GM21528 (cell line): Measurements from ENCODE around the gene CXCL13.
"Not testable (repeated sequence)": the region's sequence is repeated elsewhere in the genome, so short reads cannot be mapped to it uniquely, and the experiment has no call there.

Experiments used
- ATAC-seq: cut with Tn5 transposase; IDR thresholded peaks from one replicate; pipeline ENCODE4 v1.9.1; 2021; ENCODE audit warnings: mild to moderate bottlenecking, moderate library complexity; ENCODE audit not compliant: unreplicated experiment, low FRiP score

The CXCL13 gene

DNA sequence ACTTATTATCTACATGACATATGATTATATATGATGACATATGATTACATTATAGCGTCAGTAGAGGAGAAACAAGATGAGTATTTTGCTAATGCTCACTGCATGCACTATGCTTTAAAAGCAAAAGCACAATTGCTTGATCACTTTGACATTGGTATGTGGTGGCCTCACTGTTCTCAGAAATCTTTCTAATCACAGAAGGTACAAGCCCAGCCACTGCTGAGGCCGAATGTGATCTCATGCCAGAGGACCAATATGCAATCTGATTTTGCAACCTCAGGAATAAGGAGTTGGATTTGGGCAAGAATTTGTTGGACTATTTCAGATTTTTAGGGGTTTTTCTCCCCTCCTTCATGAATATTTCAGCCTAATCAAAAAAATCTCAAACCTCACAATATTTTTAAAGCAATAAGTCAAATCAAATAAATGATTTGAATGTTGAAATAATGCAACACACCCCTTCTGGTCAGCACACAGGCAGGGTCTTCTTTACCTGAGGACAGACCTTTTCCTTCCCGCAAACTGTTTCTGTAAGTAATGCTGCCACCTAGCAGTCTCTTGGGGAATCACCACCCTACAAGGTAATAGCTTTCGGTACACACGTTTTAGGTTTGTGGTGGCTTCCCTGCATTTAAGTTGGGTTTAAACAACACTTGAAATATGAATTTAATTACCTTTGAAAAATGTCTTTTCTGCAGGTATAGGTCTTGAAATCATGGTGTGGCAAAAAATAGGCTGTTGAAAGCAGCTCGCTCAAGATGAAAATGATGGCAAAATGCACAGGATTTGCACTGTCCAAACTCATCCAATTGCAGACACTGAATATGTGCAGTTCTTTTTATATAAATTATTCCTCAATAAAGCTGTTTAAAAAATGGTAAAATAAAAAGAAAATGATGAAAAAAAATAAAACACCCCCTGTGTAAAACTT is 4.8 kb upstream of the CXCL13 start:
- peak; percentile 56 for ATAC-seq

DNA sequence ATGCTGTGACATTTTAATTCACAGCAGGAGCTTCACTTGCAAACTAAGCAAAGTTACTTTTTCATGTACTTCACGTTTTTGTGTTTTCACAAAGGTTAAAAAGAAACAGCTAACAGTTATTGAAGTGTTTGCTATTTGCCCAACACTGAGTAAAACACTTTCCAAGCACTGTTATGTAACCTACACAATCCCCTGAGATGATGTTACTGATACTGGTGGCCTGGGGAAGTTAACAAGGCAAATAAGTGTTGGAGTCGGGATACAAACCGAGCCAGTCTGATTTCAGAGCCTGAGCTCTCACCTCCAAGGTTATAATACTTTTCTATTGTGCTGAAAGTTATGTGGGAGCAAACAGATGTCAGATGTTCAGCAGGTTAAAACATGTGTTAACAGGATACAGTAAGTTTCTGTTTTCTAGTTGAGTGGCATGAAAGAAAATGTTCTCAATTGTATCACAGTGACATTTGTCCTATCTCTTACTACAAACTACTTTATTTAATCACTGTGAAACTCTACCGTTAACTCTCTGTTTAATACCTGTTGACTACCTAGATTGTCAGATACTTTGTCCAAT is 3.9 kb upstream of the CXCL13 start:
- ATAC-seq: no peak

DNA sequence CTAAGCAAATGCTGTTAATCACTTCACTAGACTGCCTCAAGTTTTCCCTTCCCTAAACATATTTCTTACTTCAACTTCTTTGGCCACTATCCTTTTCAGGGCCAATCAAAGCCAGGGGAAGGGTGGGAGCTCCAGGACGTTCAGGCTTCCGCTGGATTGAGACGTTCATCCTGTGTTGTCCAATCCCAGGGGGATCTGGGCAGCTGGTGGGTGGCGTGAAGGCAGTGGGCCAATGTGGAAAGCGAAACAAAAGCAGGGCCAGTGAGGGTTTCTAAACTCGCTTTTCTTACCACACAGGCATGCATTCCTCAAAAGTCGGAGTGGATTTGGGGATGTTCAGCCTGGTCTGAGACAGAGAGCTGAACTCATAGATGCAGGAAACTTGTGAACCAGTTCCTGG is 7.6 kb downstream of the CXCL13 start:
- no peak for ATAC-seq

DNA sequence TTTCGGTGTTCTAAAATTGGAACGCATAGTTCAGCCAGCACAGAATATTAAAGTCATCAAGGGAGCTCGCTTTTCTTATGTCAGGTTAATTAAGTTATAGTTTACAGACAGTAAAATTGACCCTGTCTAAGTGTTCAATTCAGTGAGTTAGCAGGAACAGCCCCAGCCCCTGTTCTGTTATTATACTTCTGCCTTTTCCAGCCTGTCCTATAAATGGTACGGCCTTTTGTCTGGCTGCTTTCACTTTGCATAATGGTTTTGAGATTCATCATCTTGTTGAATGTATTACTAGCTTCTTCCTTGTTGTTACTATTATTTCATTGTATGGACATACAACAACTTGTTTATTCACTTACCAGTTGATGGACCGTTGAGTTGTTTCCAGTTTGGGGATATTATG is 9.5 kb downstream of the CXCL13 start:
- no peak for ATAC-seq

DNA sequence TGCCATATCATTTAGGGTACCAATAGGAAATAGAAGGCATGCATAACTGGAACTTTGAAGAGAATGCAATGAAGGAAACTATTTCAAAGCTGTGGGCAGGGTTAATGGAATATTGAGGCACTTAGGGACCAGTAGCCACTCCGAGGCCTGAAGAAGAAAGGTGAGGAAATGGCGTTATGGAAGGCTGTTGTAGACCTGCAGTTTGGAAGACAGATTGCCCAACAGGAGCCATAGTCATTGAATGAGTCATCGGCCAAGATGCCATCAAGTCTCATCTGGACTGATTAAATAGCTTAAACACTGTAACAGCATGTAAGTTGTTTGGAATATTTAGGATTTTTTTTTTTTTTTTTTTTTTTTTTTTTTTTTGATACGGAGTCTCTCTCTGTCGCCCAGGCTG is 11.6 kb downstream of the CXCL13 start:
- no peak for ATAC-seq

DNA sequence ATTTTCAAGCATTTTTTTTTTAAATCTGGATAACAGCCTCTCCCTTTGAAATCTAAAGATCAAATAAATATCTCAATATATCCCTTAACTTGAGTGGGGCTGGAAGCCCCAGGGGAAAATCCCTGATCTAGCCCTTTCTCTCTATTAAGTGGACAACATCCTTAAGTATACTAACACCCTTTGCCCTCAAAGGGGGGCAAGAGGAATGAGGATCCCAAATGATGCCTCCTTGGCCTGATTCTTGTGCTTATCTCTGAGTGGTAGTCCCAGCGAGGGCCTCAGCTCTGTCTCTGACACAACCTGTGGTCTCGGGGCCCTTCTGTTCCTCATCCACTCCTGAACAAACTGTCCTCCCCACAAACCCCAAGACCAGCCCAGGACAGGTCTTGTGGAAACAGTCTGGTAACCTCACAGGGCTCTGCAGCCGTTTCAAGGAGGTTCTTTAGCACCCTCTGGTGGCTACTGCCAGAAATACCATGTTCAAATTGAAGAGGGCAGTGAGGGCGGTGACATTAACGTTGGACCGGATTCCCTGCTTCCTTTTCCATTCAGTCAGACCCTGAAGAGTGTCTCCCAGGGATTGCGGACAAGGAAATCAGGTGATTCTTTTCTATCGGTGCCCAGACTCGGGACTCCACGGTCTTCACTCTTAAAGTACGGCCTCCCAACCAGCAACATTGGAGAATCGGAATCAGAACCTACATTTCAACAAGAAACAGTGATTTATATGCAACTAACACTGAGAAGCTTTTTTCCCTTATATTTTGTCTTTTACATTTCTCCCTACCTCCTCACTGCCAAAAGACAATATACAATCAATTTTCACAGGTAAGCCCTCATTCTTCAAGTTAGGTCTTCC is 13.0 kb downstream of the CXCL13 start:
- peak; percentile 87 for ATAC-seq

DNA sequence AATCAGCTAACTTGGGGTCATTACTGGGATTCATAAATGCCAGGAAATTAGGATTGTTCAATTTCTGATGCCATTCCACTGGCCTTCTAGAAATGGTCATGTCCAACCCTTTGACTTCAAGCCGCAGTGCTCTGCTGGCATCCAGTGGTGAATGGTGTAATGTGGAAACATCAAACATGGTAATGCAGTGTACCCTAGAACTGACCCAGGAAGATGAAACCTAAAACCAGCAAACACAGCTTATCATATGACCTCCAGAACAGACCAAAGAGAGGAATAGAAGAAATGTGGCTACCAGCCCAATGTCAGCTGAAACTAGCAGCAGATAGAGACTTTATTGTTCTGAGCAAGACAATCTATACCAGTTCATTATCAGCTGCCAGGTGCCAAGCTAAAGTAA is 13.8 kb downstream of the CXCL13 start:
- no peak for ATAC-seq

DNA sequence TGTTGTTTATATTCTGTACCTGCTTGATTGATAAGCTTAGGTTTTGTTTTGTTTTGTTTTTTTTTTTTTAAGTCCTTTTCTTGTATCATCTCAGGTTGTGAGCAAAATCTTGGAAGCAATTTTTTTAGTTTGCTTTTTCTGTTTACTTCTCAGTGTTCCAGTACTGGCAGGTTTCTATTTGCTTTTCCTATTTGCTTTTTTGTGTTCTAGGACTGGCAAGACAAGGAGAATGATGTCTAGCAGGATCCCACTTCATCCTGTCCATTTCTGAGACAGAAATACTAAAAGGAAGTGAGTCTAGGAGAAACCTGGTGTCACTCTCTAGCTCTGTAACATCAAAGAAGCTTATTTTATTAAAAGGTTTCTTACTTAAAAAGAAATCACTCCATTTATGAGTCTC is 15.6 kb downstream of the CXCL13 start:
- ATAC-seq: no peak

DNA sequence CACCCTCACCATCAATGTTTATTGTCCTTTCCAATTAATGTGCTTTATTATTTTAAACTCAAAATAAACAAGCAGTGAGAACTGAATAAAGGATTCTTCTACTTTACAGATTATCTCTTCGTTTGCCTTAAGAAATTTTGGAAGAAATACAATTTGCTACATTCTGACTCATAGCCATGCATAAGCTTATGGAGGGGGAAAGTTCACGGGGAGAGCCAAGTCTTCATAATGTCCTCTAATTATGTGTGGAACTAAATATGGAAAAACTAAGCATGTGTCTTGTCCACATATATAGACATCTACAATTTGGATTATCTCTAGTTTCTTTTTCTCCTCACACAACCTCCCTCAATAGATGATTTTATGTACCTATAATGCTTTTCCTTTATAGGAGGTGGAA is 17.5 kb downstream of the CXCL13 start:
- ATAC-seq: no peak

DNA sequence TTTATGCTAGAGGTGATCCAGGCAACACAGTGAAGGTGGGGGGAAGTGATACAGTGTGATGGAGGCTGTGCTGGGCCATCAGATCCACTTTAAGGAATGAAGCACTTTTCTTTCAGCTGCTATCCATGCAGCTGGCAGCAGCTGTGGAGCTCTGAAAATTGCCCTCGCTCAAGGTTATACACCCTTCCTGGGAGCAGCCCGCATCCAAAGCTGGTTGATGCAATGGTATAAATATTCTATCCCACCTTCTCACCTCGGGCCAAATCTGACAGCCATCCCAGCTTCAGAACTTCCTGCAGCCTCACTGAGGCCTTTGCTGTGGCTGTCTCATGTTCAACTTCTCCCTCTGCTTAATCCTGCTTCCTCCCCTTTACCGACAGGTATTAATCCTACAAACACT is 18.6 kb downstream of the CXCL13 start:
- no peak for ATAC-seq

DNA sequence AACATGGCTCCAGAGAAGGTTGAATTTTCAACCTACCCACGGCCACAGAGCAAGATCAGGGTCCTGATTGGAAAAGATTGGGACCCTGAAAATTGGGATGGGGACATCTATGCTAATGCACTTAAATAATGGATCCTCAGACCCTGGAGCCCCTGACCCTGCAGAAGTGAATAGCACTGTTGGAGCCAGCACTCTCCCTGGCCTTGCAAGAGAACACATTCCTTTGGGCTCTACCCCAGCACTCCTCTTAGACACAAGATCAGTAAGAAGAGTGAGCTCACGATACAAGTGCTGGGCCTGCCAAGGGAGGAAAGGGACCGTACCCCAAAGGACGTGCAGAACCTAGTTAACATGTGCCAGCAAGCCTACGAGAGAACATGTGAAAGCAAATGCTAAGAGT is 19.9 kb downstream of the CXCL13 start:
- no peak for ATAC-seq

DNA sequence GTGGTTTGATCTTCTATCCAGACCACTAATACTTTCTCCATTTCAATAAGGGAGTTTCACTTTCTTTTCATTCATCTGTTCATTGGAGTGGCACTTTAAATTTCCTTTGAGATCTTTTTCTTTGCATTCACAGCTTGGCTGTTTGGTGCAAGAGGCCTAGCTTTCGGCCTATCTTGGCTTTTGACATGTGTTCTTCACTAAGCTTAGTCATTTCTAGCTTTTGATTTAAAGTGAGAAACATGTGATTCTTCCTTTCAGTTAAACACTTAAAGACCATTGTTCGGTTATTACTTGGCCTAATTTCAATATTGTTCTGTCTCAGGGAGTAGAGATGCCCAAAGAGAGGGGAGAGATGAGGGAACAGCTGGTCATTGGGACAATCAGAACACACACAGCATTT is 24.3 kb downstream of the CXCL13 start:
- ATAC-seq: peak; percentile 77

DNA sequence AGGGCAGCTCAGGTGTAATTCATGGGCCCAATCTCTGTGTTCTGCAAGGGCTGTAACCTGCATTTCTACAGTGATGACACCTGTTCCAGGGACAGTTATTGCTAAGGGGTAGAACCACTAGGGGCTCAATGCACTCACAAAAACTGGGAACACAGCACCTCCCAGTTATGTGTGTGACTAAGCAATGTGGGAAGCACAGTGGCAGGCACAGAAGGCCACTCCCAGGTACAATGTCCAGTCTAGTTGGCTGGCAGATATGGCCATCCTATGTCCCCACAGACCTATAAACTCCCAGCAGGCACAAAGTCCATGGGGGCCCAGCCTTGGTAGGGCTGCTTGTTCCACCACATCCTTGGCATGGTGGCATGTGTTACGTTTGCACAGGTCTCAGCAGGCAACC is 25.7 kb downstream of the CXCL13 start:
- no peak for ATAC-seq

DNA sequence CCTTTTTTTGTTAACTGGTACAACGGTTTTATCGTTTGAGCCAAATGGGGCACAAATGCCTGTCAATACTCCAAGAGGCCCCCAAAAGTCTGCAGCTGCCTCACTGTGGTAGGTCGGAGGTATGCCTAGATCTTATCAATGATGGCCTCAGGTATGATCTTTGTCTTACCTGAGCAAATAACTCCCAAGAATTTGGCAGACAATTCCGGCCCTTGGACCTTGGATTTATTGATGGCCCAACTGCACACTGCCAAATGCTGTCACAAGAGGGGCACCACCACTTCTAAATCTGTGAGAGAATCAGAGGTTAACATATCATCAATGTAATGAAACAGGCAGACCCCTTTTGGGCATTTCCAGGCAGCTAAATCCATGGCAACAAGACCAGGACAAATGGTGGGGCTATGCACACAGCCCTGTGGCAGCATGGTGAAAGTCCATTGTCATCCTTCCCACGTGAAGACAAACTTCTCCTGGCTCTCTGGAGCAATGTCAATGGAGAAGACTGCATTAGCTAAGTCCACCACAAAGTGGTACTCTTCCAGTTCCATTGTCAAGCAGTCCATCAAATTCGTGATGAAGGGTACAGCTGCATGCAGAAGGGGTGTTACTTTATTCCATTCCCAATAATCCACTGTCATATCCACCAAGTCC is 28.6 kb downstream of the CXCL13 start:
- ATAC-seq: no peak

DNA sequence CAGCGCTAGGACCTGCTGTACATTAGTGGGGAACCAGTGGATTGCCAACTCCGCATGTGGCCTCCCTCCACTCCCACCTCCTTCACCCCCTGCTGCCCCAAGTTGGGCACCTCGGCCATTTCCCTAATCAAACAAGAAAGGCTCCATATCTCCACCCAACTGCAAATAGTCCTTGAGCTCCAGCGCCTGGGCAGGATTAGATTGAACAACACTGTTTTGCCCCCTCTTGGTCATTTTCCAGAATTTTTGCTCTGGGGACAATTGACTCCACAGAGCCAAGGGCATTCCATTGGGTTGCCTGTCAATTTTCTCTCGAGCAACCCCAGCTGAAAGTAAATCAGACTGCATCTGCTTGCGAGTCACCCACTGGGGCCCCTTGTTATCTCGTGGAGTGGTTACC is 29.6 kb downstream of the CXCL13 start:
- no peak for ATAC-seq

DNA sequence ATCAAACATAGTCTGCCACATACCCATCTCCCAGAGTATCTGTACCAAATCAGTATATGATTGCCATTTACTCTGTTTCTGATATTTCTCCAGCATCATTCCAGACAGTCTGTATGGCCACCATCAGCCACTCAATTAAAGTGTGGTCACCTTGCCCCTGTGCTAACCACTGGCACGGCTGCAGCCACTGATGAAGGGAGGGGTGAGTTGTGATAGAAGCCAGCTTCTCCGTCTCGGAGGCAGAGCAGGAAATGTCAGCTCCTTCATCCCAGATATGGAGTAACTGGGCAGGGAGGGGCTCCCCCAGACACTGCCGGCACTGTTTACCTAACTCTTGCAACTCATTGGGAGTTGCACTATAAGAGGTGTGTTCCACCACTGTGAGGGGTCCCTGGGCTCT is 30.3 kb downstream of the CXCL13 start:
- no peak for ATAC-seq

DNA sequence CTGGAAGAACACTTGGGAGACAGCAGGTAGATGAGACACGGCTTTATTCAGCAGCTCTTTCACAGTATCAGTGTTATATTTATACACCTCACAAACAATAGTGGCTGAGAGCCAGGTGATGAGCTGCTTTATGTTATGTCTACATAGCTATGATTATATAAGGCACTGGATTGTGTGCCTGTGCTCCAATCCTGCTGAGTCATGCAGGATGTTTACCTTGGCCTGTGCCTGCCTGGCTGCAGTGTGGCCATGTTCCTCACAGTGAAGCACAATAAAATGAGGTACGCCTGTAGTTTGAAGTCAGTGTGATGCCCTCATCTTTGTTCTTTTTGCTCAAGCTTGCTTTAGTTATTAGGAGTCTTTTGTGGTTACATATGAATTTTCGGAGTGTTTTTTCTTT is 31.3 kb downstream of the CXCL13 start:
- ATAC-seq: no peak

DNA sequence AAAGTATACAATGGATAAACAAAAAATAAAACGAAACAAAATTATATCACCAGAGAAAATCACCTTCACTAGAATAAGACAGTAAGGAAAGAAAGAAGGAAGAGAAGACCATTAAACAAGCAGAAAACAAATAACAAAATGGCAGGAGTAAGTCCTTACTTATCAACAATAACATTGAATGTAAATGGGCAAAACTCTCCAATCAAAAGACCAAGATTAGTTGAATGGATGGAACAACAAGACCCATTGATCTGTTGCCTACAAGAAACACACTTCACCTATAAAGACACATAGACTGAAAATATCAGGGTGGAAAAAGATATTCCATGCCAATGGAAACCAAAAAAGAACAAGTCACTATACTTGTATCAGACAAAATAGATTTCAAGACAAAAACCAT is 38.4 kb downstream of the CXCL13 start:
- ATAC-seq: not testable (repeated sequence)

DNA sequence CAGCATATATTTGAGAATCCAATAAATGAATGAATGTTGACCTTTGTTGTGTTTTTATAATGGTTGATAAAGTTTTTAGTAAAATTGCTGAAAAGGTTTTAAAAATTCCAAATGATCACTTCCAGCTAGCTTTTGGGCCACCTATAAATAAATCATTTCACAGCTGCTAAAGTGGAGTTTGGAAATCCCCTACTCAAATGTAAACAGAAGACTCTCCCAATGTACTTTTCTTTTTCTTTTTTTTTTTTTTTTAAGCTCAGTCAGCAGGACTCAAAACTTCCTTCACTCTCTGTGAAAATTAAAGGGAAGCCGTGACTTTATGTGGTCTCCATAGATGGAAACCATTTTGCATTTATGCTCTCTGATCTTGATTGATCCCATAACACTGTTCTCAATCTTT is 45.2 kb downstream of the CXCL13 start:
- no peak for ATAC-seq

DNA sequence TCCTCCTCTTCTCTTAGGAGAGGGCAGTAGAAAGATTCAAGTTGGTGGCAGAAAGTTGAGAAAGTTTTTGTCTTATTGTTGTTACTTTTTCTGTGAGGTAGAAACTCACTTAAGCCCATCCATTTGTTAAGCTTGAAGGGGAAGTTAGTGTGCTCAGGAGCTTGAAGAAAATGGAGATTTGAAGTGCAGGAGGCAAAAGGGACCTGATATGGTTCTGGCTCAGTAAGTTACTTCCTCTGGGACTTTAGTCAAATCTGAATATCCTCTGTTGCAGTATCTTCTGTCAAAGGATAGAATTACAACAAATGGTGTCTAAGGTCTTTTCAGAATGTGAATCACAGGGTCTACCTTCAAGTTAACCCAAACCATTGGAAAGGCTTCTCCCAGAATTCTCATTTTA is 46.2 kb downstream of the CXCL13 start:
- ATAC-seq: no peak
